DOHH2 (cell line): ENCODE results near the gene MYO1G.
A peak's percentile ranks its signal among the peaks of the same experiment; 100 is the strongest.

Experiments
- H3F3A ChIP-seq: fragments of 200-600 bp; sonication (generic), shearing (Covaris generic); 2 replicates; pipeline ENCODE4 v1.6.0; 2016; ENCODE audit warnings: antibody characterized with exemption, mild to moderate bottlenecking; ENCODE audit not compliant: control insufficient read depth, insufficient read depth
- H3K27ac ChIP-seq: fragments of 200-600 bp; sonication (generic); 2 replicates; pipeline ENCODE4 v1.5.1; 2014; ENCODE audit warnings: low read depth, mild to moderate bottlenecking, low read length, moderate library complexity
- H3K27me3 ChIP-seq: fragments of 200-600 bp; sonication (generic); 2 replicates; pipeline ENCODE4 v1.6.1; 2014; ENCODE audit warnings: mild to moderate bottlenecking, low read length, mixed read lengths; ENCODE audit not compliant: control insufficient read depth
- H3K36me3 ChIP-seq: fragments of 200-600 bp; sonication (generic); 2 replicates; pipeline ENCODE4 v1.6.1; 2014; ENCODE audit warnings: mild to moderate bottlenecking, low read length, moderate library complexity, mixed read lengths; ENCODE audit not compliant: control insufficient read depth
- H3K4me1 ChIP-seq: fragments of 200-600 bp; sonication (generic); 2 replicates; pipeline ENCODE4 v1.6.1; 2014; ENCODE audit warnings: mild to moderate bottlenecking, low read length, mixed read lengths; ENCODE audit not compliant: control insufficient read depth
- H3K4me2 ChIP-seq: fragments of 200-600 bp; sonication (generic); 2 replicates; pipeline ENCODE4 v1.6.0; 2014; ENCODE audit warnings: mild to moderate bottlenecking, low read length, moderate library complexity
- H3K4me3 ChIP-seq: fragments of 200-600 bp; sonication (generic); 2 replicates; pipeline ENCODE4 v1.5.1; 2014; ENCODE audit warnings: mild to moderate bottlenecking, low read length, mixed read lengths
- H3K79me2 ChIP-seq: fragments of 200-600 bp; sonication (generic); 2 replicates; pipeline ENCODE4 v1.6.1; 2014; ENCODE audit warnings: mild to moderate bottlenecking, low read length, mixed read lengths; ENCODE audit not compliant: control insufficient read depth
- H3K9me2 ChIP-seq: fragments of 200-600 bp; sonication (generic); replicated peaks from 2 replicates; pipeline ENCODE4 v1.6.1; 2014; ENCODE audit warnings: mild to moderate bottlenecking, low read length, mixed read lengths; ENCODE audit not compliant: control insufficient read depth
- H3K9me3 ChIP-seq: fragments of 200-600 bp; sonication (generic); 2 replicates; pipeline ENCODE4 v1.6.1; 2014; ENCODE audit warnings: antibody characterized with exemption, low read length, mixed read lengths; ENCODE audit not compliant: control insufficient read depth, insufficient read depth
- H4K20me1 ChIP-seq: fragments of 200-600 bp; sonication (generic); 2 replicates; pipeline ENCODE4 v1.6.0; 2014; ENCODE audit warnings: low read depth, mild to moderate bottlenecking, antibody characterized with exemption, low read length, moderate library complexity; ENCODE audit not compliant: control insufficient read depth, insufficient read depth
- EZH2phosphoT487 ChIP-seq: fragments of 200-600 bp; sonication (generic); IDR thresholded peaks from 2 replicates; pipeline ENCODE4 v1.6.1; 2017; ENCODE audit warnings: borderline replicate concordance, mild to moderate bottlenecking, antibody characterized with exemption, low read length, moderate library complexity, mixed read lengths
- TF ChIP-seq, protein P1 (sequence below): fragments of 200-600 bp; sonication (generic); IDR thresholded peaks from one replicate; pipeline ENCODE4 v1.5.1; 2014; ENCODE audit warnings: antibody characterized with exemption, mild to moderate bottlenecking, low read depth, low read length; ENCODE audit not compliant: poor library complexity, severe bottlenecking

The MYO1G gene

DNA sequence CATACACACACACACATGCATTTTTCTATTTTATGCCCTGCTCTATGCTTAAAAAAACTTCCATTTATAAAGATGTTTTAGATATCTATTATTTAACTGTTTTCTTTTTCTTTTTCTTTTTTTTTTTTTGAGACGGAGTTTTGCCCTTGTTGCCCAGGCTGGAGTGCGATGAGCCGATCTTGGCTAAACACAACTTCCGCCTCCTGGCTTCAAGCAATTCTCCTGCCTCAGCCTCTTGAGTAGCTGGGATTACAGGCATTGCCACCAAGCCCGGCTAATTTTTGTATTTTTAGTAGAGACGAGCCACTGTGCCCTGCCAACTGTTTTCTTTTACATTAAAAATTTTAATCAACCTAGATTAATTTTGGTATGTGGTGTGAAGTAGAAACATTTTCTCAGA lies 47.9 kb downstream of the MYO1G start:
- TF ChIP-seq EZH2phosphoT487, result no peak
- TF ChIP-seq, protein P1, sequence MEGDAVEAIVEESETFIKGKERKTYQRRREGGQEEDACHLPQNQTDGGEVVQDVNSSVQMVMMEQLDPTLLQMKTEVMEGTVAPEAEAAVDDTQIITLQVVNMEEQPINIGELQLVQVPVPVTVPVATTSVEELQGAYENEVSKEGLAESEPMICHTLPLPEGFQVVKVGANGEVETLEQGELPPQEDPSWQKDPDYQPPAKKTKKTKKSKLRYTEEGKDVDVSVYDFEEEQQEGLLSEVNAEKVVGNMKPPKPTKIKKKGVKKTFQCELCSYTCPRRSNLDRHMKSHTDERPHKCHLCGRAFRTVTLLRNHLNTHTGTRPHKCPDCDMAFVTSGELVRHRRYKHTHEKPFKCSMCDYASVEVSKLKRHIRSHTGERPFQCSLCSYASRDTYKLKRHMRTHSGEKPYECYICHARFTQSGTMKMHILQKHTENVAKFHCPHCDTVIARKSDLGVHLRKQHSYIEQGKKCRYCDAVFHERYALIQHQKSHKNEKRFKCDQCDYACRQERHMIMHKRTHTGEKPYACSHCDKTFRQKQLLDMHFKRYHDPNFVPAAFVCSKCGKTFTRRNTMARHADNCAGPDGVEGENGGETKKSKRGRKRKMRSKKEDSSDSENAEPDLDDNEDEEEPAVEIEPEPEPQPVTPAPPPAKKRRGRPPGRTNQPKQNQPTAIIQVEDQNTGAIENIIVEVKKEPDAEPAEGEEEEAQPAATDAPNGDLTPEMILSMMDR, result no peak
- Histone ChIP-seq H3F3A (no peaks in the 10 kb centered on the region), H4K20me1 (no peaks in the 10 kb centered on the region), H3K4me3 (no peak overlapping the region), H3K4me2 (no peak overlapping the region), H3K4me1 (no peaks in the 10 kb centered on the region), H3K9me3 (no peaks in the 10 kb centered on the region), H3K27ac (no peak overlapping the region), H3K36me3 (no peaks in the 10 kb centered on the region), H3K79me2 (no peaks in the 10 kb centered on the region), H3K27me3 (peaks cover 30% of the 10 kb centered on the region), H3K9me2 (no peaks in the 10 kb centered on the region)

DNA sequence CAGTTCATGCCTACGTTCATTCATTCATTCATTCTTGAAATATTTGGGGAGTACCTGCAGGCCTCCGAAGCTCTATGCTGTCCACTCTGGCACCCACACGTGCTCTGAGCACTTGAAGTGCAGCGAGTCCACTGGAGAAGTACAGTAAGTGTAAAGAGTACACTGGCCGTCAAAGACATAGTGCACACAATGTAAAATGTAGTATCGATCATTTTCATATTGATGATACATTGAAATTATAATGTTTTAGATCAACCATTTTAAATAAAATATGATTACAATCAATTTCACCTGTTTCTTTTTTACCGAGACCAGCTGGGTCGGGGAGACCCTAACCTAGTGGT lies 56.5 kb downstream of the MYO1G start:
- H3K9me2 ChIP-seq, result no peaks in the 10 kb centered on the region
- no peak overlapping the region for H3K4me2 ChIP-seq
- TF ChIP-seq, protein P1, result peak; percentile 59
- no peak for TF ChIP-seq EZH2phosphoT487
- peaks cover 12% of the 10 kb centered on the region for H3K27me3 ChIP-seq
- no peak overlapping the region for H3K4me3 ChIP-seq
- no peaks in the 10 kb centered on the region for H3F3A ChIP-seq
- peaks cover 3% of the 10 kb centered on the region for H3K4me1 ChIP-seq
- H3K36me3 ChIP-seq, result no peaks in the 10 kb centered on the region
- H3K27ac ChIP-seq, result no peak overlapping the region
- no peaks in the 10 kb centered on the region for H3K79me2 ChIP-seq
- H3K9me3 ChIP-seq, result no peaks in the 10 kb centered on the region
- H4K20me1 ChIP-seq, result no peaks in the 10 kb centered on the region

GRCh38 chr7:44921607-44922350 lies 57.0 kb downstream of the MYO1G start:
- no peaks in the 10 kb centered on the region for H4K20me1 ChIP-seq
- no peaks in the 10 kb centered on the region for H3K79me2 ChIP-seq
- peaks cover 10% of the 10 kb centered on the region for H3K27me3 ChIP-seq
- H3K4me1 ChIP-seq, result peaks cover 3% of the 10 kb centered on the region
- H3K9me2 ChIP-seq, result no peaks in the 10 kb centered on the region
- H3K27ac ChIP-seq, result no peak overlapping the region
- H3K36me3 ChIP-seq, result no peaks in the 10 kb centered on the region
- H3K9me3 ChIP-seq, result no peaks in the 10 kb centered on the region
- H3K4me3 ChIP-seq, result no peak overlapping the region
- TF ChIP-seq, protein P1, result peak; percentile 100
- TF ChIP-seq EZH2phosphoT487, result no peak
- no peaks in the 10 kb centered on the region for H3F3A ChIP-seq
- no peak overlapping the region for H3K4me2 ChIP-seq
